Measurements from ENCODE around the gene EBP.

DNA sequence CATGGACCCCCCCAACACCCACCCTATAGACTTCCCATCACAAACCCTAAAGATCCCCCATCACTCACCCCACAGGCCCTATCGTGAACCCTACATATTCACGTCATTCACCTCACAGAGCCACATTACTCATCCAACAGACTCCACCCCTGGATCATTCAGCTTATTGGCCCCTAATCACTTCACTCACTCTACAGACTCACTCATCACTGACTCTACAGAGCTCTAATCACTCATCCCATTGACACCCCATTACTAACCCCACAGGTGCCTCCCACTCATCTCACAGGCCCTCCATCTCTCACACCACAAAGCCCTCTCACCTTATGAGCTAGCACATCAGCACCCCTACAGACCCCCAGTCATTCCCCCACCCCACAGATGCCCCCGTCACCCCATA lies 11.6 kb downstream of the EBP start:
- TF ChIP-seq, protein P1, sequence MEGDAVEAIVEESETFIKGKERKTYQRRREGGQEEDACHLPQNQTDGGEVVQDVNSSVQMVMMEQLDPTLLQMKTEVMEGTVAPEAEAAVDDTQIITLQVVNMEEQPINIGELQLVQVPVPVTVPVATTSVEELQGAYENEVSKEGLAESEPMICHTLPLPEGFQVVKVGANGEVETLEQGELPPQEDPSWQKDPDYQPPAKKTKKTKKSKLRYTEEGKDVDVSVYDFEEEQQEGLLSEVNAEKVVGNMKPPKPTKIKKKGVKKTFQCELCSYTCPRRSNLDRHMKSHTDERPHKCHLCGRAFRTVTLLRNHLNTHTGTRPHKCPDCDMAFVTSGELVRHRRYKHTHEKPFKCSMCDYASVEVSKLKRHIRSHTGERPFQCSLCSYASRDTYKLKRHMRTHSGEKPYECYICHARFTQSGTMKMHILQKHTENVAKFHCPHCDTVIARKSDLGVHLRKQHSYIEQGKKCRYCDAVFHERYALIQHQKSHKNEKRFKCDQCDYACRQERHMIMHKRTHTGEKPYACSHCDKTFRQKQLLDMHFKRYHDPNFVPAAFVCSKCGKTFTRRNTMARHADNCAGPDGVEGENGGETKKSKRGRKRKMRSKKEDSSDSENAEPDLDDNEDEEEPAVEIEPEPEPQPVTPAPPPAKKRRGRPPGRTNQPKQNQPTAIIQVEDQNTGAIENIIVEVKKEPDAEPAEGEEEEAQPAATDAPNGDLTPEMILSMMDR (IDR thresholded peaks at IDR 0.05): no peak
- TF ChIP-seq POLR2A (IDR thresholded peaks at IDR 0.05) (no peak), POLR2AphosphoS5 (IDR thresholded peaks at IDR 0.05) (no peak)

Measured in prostate gland (tissue), 2 donors.